HEK293 (cell line): Measurements from ENCODE around the gene TXNL1.

Source experiments
- CTCF ChIA-PET: fragments of 350-600 bp; formaldehyde crosslinking; extraction: SDS; loops from one replicate; lab custom pipeline; 2021; ENCODE audit warnings: antibody characterized with exemption; lab: Yijun Ruan, JAX
- POLR2A ChIA-PET: fragments of 300-600 bp; formaldehyde crosslinking; extraction: SDS; loops from one replicate; lab custom pipeline; 2020; ENCODE audit warnings: antibody characterized with exemption, inconsistent platforms; lab: Yijun Ruan, JAX
- H3K27ac ChIP-seq: fragments of 200-500 bp; sonication (Bioruptor generic); 2 replicates; pipeline ENCODE4 v1.5.1; 2014; ENCODE audit warnings: low read depth, low read length, control low read depth, inconsistent platforms; ENCODE audit errors: extremely low read depth
- H3K36me3 ChIP-seq, 2 experiments: fragments of 200-500 bp in 1 of 2; sonication (Bioruptor generic) in 1 of 2; 1 replicate in 1 of 2; 2 replicates in 1 of 2; pipeline ENCODE4 v1.5.1; 2014 to 2017; ENCODE audit warnings: inconsistent platforms in 2 of 2, low read length in 2 of 2; ENCODE audit not compliant: control insufficient read depth in 2 of 2, insufficient read depth in 1 of 2
- H3K4me1 ChIP-seq: fragments of 200-500 bp; sonication (Bioruptor generic); 2 replicates; pipeline ENCODE4 v1.5.1; 2014; ENCODE audit warnings: mild to moderate bottlenecking, low read length, inconsistent platforms; ENCODE audit not compliant: control insufficient read depth, insufficient read depth
- H3K4me3 ChIP-seq: 2 replicates; pipeline ENCODE4 v1.5.1; 2011; ENCODE audit warnings: low read depth, mild to moderate bottlenecking, control low read depth, low read length, moderate library complexity
- H3K9me3 ChIP-seq: fragments of 200-500 bp; sonication (Bioruptor generic); 2 replicates; pipeline ENCODE4 v1.5.1; 2014; ENCODE audit warnings: low read depth, low read length, inconsistent platforms; ENCODE audit not compliant: control insufficient read depth, insufficient read depth
- AEBP2 ChIP-seq: fragments of 450-650 bp; formaldehyde crosslinking; IDR thresholded peaks from 2 replicates; pipeline ENCODE4 v1.5.1; 2016; ENCODE audit warnings: missing biosample characterization, missing genetic modification characterization, borderline replicate concordance
- HOXC10 ChIP-seq: sonication (generic); formaldehyde crosslinking; IDR thresholded peaks from 2 replicates; pipeline ENCODE4 v1.8.1; 2023; ENCODE audit warnings: mild to moderate bottlenecking, missing genetic modification reagents
- TRIM28 ChIP-seq: IDR thresholded peaks from 2 replicates; pipeline ENCODE4 v1.6.1; 2011; ENCODE audit warnings: low read length, control low read depth, borderline replicate concordance
- YY1 ChIP-seq: fragments of 450-650 bp; formaldehyde crosslinking; IDR thresholded peaks from 2 replicates; pipeline ENCODE4 v1.5.1; 2018; ENCODE audit warnings: missing biosample characterization, missing genetic modification characterization
- YY2 ChIP-seq: fragments of 450-650 bp; formaldehyde crosslinking; IDR thresholded peaks from 2 replicates; pipeline ENCODE4 v1.5.1; 2016; ENCODE audit warnings: missing biosample characterization, missing genetic modification characterization
- ZBTB44 ChIP-seq: fragments of 450-650 bp; IDR thresholded peaks from 2 replicates; pipeline ENCODE4 v1.5.1; 2018; ENCODE audit warnings: missing biosample characterization, mild to moderate bottlenecking, missing genetic modification characterization
- ZNF148 ChIP-seq: fragments of 450-650 bp; formaldehyde crosslinking; IDR thresholded peaks from 2 replicates; pipeline ENCODE4 v1.5.0; 2017; ENCODE audit warnings: missing biosample characterization, missing genetic modification characterization, borderline replicate concordance
- ZNF175 ChIP-seq: fragments of 450-650 bp; formaldehyde crosslinking; IDR thresholded peaks from 2 replicates; pipeline ENCODE4 v1.5.1; 2016; ENCODE audit warnings: missing biosample characterization, missing genetic modification characterization
- ZNF239 ChIP-seq: fragments of 450-650 bp; formaldehyde crosslinking; IDR thresholded peaks from 2 replicates; pipeline ENCODE4 v1.5.1; 2016; ENCODE audit warnings: missing biosample characterization, missing genetic modification characterization
- ZNF449 ChIP-seq: fragments of 450-650 bp; formaldehyde crosslinking; IDR thresholded peaks from 2 replicates; pipeline ENCODE4 v1.5.1; 2017; ENCODE audit warnings: missing biosample characterization, mild to moderate bottlenecking, missing genetic modification characterization, moderate library complexity
- ZNF48 ChIP-seq: fragments of 450-650 bp; formaldehyde crosslinking; IDR thresholded peaks from 2 replicates; pipeline ENCODE4 v1.5.1; 2016; ENCODE audit warnings: missing biosample characterization, missing genetic modification characterization
- ZNF501 ChIP-seq: fragments of 450-650 bp; formaldehyde crosslinking; IDR thresholded peaks from 2 replicates; pipeline ENCODE4 v1.5.1; 2016; ENCODE audit warnings: missing biosample characterization, missing genetic modification characterization
- ZNF514 ChIP-seq: fragments of 450-650 bp; formaldehyde crosslinking; IDR thresholded peaks from 2 replicates; pipeline ENCODE4 v1.5.1; 2016; ENCODE audit warnings: missing biosample characterization, missing genetic modification characterization
- ZNF518A ChIP-seq: fragments of 450-650 bp; formaldehyde crosslinking; conservative IDR thresholded peaks from 2 replicates; pipeline ENCODE4 v1.5.1; 2016; ENCODE audit warnings: low read depth, missing biosample characterization, missing genetic modification characterization
- ZNF521 ChIP-seq: fragments of 450-650 bp; formaldehyde crosslinking; IDR thresholded peaks from 2 replicates; pipeline ENCODE4 v1.5.1; 2017; ENCODE audit warnings: missing biosample characterization, mild to moderate bottlenecking, missing genetic modification characterization
- ZNF571 ChIP-seq: fragments of 450-650 bp; formaldehyde crosslinking; IDR thresholded peaks from 2 replicates; pipeline ENCODE4 v1.5.0; 2017; ENCODE audit warnings: missing biosample characterization, missing genetic modification characterization
- ZNF626 ChIP-seq: fragments of 450-650 bp; sonication (Bioruptor Pico); formaldehyde crosslinking; IDR thresholded peaks from 2 replicates; pipeline ENCODE4 v1.5.1; 2018; ENCODE audit warnings: missing biosample characterization, missing genetic modification characterization, inconsistent platforms
- ZNF692 ChIP-seq: fragments of 450-650 bp; formaldehyde crosslinking; IDR thresholded peaks from 2 replicates; pipeline ENCODE4 v1.5.1; 2016; ENCODE audit warnings: missing biosample characterization, missing genetic modification characterization
- ZNF747 ChIP-seq: fragments of 450-650 bp; formaldehyde crosslinking; IDR thresholded peaks from 2 replicates; pipeline ENCODE4 v1.5.1; 2016; ENCODE audit warnings: missing biosample characterization, missing genetic modification characterization
- ZSCAN16 ChIP-seq: fragments of 450-650 bp; formaldehyde crosslinking; IDR thresholded peaks from 2 replicates; pipeline ENCODE4 v1.5.1; 2016; ENCODE audit warnings: missing biosample characterization, missing genetic modification characterization
- ZSCAN5A ChIP-seq: fragments of 450-650 bp; formaldehyde crosslinking; IDR thresholded peaks from 2 replicates; pipeline ENCODE4 v1.5.1; 2016; ENCODE audit warnings: missing biosample characterization, missing genetic modification characterization

The TXNL1 gene

GRCh38 chr18:56638232-56639103, at the start of gene TXNL1:
TSS of gene TXNL1 (minus strand) at chr18:56638592. CDS start at chr18:56638440, 152 bp downstream.
- POLR2A ChIA-PET, result interaction anchor here (0.6 to 5.3 kb wide), 6 partner anchors 13 to 1387 kb away, joined by 3 to 40 read pairs (median 8); partner anchors contain the start of gene WDR7
- H3K27ac ChIP-seq, result peak within 1 kb of the TSS; percentile 98
- H3K4me3 ChIP-seq, result peak within 1 kb of the TSS; percentile 59
- peaks cover 11 to 16% of the 10 kb centered on the region in 2 experiments; a peak in 2 of 3 replicates for H3K36me3 ChIP-seq
- CTCF ChIA-PET, result interaction anchor here (1.0 to 1.8 kb wide), 4 partner anchors 15 to 112 kb away, joined by 3 to 6 read pairs (median 3); no protein-coding TSS in a partner anchor
- H3K9me3 ChIP-seq, result no peaks in the 10 kb centered on the region
- H3K4me1 ChIP-seq, result peaks cover 8% of the 10 kb centered on the region; the same call in 1 of the 2 replicates
- TF ChIP-seq ZNF692, result peak; percentile 11; the same call in 1 of the 2 replicates
- TF ChIP-seq ZSCAN16 (tag by site-specific recombination), result no peak
- no peak for TF ChIP-seq AEBP2 (tag by site-specific recombination)
- no peak; the same call in 1 of the 2 replicates for TF ChIP-seq ZNF239 (tag by site-specific recombination)
- TF ChIP-seq ZNF501, result peak; percentile 55; the same call in 1 of the 2 replicates
- no peak for TF ChIP-seq YY2 (tag by site-specific recombination)
- TF ChIP-seq ZSCAN5A, result no peak
- TF ChIP-seq ZNF148 (tag by site-specific recombination), result no peak
- no peak for TF ChIP-seq ZNF175 (tag by site-specific recombination)
- no peak for TF ChIP-seq TRIM28
- no peak for TF ChIP-seq ZNF571 (tag by site-specific recombination)
- no peak for TF ChIP-seq ZNF514 (tag by site-specific recombination)
- peak; percentile 66 for TF ChIP-seq ZNF518A (tag by site-specific recombination)
- TF ChIP-seq ZNF48 (tag by site-specific recombination), result no peak
- no peak for TF ChIP-seq ZNF449 (tag by site-specific recombination)
- no peak for TF ChIP-seq ZNF626
- TF ChIP-seq YY1 (tag by site-specific recombination), result no peak
- TF ChIP-seq HOXC10, result no peak
- TF ChIP-seq ZNF747, result no peak
- TF ChIP-seq ZNF521 (tag by site-specific recombination), result no peak
- no peak for TF ChIP-seq ZBTB44 (tag by site-specific recombination)
